Left renal cortex interstitium (tissue), 4 donors: ENCODE results near the gene FCF1. TPM values are rescaled to one million over a fixed set of nuclear protein-coding genes. Genes with fewer than 3 reads are reported as not detected.
"Not testable (repeated sequence)": the region's sequence is repeated elsewhere in the genome, so short reads cannot be mapped to it uniquely, and the experiment has no call there.

ENCODE experiments used
- DNase-seq, 4 donors: peaks; one replicate each; pipeline ENCODE4 v3.0.0-alpha.2; 2013; ENCODE audit warnings: low read depth in 4 of 4, low spot score in 2 of 4, missing footprints in 1 of 4
- polyA plus RNA-seq, 4 donors: library from polyadenylated mRNA; unstranded; fragments of 120-200 nt; gene quantifications; one replicate each; pipeline ENCODE4 v1.2.1, GENCODE V29; 2013; ENCODE audit not compliant: insufficient read length in 4 of 4

FCF1 gene
- polyA plus RNA-seq, 4 donors: 51.2 to 69.7 (median 58.6) TPM

DNA sequence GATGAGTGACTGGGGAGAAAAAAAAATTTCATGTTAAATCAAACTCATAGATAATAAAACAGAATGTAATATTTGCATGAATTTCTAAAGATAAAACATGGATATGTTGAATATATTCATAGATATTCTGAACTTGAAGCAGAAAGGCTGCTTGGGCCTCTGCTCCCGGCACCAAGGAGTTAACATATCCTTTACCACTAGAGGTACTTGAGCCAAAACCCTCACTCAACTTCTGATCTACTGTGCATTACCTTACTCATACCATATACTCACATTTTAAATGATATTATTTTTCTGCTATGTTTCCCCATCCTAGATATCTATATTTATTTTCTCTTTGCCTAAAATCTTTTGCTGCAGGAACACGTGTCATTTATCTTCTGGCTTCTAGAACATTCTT lies 15.0 kb upstream of the FCF1 start:
- no peak for DNase-seq

DNA sequence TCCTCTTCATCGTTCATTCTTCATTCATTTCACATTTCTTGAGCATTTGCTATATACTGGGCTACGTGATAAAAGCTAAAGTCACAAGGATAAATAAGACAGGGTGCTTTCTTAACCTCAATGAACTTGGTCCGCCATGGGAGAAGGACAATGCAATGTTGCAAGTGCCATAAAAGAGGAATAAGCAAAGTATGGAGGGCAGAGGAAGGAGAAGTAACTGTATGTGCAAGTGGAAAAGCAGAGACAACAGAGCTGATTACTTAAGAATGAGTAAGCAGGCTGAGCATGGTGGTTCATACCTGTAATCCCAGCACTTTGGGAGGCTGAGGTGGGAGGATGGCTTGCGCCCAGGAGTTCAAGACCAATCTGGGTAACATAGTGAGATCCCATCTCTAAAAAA lies 14.5 kb upstream of the FCF1 start:
- DNase-seq: no peak

DNA sequence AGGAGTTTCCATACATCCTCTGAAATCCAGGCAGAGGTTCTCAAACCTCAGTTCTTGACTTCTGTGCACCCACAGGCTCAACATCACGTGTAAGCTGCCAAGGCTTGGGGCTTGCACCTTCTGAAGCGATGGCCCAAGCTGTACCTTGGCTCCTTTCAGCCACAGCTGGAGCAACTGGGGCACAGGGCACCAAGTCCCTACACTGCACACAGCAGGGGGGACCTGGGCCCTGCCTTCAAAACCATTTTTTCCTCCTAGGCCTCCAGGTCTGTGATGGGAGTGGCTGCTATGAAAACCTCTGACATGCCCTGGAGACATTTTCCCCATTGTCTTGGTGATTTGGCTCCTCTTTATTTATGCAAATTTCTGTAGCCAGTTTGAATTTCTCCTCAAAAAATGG lies 10.7 kb upstream of the FCF1 start:
- DNase-seq: no peak

DNA sequence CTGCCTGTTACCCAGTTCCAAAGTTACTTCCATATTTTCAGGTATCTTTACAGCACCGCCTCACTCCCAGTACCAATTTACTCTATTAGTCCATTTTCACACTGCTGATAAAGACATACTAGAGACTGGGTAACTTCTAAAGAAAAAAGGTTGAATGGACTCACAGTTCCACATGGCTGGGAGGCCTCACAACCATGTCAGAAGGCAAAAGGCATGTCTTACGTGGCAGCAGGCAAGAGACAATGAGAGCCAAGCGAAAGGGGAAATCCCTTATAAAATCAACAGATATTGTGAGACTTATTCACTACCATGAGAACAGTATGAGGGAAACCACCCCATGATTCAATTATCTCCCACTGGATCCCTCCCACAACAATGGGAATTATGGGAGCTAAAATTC lies 9.9 kb upstream of the FCF1 start:
- no peak for DNase-seq

DNA sequence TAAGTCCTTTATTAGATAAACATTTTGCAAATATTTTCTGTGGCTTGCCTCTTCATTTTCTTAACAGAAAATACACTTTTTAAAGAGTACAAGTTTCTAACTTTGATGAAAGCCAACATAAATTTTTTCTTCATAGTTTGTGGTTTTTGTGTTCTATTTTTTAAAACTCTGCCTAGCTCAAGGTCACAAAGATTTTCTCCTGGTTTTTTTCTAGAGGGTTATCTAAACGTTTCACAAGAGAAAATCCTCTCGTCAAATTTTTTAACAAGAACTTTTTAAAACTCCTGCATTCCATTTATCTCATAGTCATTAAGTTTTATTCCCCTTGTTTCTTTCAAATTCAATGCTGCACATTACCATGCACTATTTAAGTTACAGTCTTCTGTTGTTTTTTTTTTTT lies 8.3 kb upstream of the FCF1 start:
- DNase-seq: no peak

DNA sequence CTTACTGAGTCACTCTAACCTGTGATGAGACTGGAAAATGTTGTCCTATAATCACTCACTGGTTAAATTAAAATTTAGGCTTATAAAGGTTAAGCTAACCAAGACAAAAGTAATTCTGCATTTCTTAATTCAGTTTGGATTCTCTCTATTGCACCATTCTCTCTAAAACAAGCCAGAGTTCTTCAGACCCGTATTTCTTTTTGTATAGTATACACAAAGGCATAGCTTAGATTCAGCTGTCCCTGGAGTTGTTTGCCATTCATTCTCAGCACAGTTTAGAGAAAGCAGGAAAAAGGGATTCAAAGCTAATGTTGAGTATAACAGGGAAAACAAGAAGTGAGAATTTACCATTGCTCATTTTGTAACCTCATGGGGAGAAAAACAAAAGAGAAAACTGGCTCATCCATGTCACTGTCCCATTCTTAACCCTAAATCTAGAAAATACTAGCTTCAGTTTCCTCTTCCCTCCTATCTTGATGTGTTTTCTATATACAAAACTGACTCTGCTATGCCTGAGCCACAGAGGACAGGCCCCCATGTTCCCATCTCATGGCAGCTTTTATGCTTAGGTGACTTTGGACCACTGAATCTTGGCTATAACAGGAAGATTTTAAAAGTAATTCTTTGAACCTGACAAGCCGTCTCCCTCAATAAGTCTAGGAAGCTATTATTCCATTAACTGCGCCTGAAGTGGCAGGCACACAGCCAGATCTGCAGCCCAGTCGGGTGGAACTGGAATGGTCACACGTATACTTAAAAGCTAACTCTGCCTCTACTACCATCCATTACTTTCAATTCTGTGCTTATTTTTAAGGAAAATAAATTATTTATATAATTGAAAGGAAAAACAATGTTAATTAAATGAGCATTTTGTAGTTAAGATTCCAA lies 7.1 kb upstream of the FCF1 start:
- no peak for DNase-seq

DNA sequence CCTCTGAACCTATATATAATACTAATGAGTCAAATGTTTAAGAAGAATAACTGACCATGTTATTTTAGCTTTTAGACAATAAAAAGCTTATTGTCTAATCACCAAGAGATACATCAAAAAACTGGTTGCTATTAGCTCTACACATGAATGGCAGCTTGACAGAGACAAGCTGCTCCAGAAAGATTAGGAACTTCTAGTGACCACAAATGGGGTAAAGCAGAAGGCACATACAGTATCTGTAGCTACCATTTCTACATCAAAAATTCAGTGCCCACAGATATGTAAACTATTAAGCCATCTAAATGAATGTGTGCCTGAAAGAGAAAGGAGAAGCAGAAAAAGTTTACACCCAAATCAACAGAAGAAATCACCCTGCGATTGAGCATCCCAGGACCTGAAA lies 2.5 kb upstream of the FCF1 start:
- DNase-seq: no peak

DNA sequence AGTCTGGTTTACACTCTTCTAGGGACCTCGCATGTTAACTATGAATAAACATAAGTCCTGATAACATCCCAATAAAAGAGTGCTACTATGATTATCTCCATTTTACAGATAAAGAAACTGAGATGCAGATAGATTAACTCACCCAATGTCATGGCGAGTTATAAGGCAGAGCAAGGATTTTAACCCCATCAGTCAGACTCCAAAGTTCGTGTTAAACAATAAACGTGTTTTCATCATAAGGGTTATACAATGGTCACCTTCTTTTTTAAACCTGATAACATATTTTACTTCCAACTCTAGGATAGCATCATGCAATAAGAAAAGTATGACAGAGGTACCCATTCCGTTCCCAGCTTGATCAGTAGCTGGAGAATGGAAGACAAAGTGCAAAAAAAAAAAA lies 1.3 kb upstream of the FCF1 start:
- DNase-seq: no peak

DNA sequence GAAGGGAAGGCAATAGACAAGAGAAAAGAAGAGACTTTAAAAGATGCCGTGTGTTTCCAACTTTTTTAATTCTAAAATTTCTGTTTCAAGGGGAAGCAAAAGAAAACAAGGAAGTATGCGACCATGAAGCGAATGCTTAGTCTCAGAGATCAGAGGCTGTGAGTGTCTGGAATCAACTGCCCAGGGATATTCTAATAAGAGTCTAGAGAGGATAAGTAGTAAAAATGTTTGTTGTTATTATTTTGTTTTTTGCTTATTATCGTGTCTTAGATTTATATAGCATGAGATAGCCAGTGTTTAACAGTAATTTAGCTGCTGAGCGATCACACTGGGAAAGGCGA lies 421 bp downstream of the FCF1 start:
- DNase-seq: no peak

DNA sequence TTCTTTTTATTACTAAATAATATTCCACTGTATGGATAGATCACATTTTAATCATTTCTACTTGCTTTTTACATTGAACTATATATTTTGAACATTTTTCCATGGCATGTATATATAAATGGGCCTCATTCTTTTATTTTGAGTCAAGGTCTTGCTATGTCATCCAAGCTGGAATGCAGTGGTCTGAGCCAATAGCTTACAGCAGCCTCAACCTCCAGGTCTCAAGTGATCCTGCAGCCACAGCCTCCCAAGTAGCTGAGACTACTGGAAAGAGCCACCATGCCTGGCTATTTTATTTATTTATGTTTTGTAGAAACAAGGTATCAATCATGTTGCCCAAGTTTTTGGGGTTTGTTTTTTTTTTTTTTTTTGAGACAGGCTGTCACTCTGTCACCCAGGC lies 7.6 kb downstream of the FCF1 start:
- DNase-seq: no peak

DNA sequence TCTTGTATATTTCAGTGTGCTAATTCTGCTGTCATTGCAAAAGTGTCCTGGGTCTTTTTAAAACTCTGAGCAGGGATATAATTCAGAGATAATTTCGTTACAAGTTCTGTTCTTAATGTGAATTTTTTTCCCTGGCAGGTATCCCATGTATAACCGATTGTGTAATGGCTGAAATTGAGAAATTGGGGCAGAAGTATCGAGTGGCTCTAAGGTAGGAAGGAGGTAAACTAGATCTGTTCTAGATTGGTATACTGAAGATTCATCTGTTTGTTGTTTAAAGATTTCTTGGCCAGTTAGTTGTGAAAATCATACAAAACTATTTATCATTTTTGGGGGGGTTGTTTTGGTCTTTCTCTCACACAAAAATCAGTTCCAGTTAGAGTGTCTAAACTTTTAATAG lies 10.2 kb downstream of the FCF1 start:
- DNase-seq: no peak

DNA sequence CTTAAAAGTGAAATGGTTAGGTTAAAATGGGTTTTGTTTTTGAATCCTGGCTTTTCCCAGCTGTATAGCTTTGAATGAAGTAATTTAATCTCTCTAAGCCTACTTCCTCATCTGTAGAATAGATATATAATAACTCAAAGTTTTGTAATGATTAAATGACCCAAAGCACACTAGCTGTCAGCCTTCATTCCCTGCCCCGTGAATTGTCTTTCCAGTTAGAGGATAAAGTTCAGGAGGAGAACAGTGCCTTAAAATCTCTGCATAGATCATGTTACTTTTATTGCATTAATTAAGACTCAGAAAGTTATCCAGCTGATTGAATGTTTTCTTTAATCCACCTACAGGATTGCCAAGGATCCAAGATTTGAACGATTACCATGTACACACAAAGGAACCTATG lies 19.4 kb downstream of the FCF1 start:
- DNase-seq: no peak

DNA sequence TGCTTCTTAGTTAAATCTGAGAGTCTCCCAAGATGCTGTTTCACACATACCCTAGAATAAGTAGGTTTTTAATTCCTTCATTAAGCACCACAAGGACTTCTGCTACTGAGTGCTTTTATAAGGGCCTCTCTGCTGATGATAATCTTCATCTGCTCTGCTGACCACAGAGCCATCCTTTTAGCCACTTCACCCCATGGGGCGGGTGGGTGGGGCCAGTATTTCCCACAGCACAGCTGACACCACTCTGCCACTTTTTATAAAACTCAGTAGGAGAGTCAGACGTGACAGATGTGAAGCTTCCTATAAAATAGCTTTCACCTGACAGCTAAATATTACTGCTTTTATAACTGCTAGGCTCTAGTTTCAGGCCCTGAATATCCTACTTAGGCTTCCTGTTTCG lies 20.3 kb downstream of the FCF1 start:
- DNase-seq: no peak

DNA sequence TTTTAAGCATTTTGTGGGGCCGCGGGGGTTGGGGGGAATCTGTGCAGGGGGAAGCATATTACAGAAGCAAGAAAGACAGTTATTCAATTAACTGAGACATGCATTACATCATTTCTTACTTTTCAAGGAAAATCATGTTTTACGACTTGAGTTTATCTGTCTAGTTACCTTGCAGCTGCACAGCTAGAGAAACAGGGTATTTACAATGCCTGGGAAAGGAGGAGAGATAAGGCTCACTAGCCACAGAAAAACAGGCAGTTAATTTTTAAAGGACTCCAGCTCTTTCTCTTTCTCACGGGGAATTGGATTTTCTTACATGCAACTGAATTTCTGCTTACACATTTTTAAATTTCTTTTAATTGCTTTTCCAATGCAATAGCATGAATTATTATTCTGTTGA lies 22.2 kb downstream of the FCF1 start:
- no peak for DNase-seq

DNA sequence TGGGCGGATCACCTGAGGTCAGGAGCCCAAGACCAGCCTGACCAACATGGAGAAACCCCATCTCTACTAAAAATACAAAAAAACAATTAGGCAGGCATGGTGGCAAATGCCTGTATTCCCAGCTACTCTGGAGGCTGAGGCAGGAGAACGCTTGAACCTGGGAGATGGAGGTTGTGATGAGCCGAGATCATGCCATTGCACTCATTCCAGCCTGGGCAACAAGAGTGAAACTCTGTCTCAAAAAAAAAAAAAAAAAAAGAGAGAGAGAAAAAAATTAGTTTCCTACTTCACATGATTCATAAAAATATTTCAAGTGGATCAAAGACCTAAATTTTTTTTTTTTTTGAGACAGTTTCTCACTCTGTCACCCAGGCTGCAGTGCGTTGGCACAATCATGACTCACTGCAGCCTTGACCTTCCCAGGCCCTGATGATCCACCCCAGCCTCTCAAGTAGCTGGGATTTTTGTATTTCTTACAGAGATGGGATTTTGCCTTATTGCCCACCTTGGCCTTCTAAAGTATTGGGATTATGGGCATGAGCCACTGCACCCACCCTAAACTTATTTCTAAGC lies 24.9 kb downstream of the FCF1 start:
- DNase-seq: no peak

DNA sequence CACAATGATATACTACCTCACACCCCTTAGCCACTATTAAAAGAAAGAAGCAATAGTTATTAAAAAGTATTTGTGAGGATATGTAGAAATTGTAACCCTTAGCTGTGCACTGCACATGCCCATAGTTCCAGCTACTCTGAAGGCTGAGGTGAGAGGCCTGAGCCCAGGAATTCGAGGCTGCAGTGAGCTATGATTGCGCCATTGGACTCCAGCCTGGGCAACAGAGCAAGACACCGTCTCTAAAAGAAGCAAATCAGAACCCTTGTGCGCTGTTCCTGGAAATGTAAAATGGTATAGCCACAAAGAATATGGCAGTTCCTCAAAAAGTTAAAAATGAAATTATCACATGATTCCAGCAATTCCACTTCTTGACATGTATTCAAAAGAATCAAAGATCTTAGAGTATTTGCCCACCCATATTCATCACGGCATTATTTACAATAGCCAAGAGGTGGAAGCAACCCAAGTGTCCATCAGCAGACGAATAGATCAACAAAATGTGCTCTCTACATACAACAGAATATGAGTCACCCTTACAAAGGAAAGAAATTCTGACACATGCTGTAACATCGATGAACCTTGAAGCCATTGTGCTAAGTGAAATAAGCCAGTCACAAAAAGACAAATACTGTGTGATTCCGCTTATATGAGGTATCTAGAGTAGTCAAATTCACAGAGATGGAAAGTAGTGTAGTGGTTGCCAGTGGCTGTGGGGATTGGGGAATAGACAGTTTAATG lies 26.5 kb downstream of the FCF1 start:
- DNase-seq: no peak

DNA sequence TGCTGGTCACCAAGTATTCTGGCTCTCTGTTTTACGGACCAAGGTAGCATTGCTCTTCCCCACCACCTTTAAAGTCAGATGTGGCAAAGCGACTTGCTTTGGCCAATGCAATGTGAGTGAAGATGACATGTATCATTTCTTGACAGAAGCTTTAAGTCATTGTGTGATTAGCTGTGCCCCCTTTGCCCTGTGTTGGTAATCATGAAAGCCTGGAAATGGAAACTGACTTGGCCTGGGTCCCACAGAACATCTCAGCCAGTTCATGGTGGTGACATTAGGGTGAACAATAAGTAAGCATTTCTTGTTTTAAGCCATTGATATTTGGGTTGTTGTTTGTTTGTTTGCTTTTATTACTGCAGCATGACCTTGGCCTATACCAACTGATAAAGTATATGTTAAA lies 34.3 kb downstream of the FCF1 start:
- DNase-seq: no peak

DNA sequence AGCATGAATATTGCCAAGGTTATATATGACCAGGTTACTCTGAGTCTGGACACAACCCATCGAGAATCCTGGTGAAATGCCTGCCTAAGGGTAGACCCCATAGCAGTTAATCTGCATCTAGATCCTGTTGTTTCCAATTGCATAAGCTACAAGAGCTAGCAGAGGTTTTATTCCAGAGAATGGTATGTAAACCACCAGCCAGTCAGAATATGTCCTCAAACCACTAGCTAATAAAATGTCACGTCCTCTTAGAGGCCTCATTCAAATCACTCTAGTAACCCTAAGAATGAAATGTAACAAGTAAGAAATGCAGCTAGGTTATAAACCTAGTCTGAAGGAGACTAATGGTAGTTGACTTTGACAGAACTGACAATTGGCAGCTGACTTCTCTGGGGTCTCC lies 41.2 kb downstream of the FCF1 start:
- no peak for DNase-seq

DNA sequence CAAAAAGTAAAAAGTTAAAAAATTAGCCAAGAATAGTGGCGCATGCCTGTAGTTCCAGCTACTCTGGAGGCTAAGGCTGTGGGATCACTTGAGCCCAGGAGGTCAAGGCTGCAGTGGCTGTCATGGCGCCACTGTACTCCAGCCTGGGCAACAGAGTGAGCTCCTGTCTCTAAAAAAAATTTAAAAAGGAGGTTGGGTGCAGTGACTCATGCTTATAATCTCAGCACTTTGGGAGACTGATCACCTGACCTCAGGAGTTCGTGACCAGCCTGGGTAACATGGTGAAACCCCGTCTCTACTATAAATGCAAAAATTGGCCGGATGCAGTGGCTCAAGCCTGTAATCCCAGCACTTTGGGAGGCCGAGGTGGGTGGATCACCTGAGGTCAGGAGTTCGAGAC lies 42.0 kb downstream of the FCF1 start:
- DNase-seq: no peak

DNA sequence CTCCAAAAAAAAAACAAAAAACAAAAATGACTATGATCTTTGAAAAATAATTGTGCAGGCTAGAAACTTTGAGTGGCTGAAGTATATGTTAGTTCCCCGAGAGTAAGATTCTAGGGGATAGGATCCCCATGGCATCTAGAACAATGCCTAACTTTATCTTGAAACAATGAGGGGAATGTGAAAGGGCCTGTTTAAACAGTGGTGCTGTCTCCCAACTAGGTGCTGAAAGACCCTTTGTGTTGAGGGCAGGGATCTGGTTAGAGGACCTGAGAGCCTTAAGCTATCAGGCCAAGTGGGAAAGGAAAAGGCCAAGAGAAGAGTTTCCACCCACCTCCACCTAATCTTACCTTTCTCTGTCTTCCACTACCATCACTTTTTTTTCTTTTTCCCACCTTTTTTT lies 43.4 kb downstream of the FCF1 start:
- DNase-seq: no peak

DNA sequence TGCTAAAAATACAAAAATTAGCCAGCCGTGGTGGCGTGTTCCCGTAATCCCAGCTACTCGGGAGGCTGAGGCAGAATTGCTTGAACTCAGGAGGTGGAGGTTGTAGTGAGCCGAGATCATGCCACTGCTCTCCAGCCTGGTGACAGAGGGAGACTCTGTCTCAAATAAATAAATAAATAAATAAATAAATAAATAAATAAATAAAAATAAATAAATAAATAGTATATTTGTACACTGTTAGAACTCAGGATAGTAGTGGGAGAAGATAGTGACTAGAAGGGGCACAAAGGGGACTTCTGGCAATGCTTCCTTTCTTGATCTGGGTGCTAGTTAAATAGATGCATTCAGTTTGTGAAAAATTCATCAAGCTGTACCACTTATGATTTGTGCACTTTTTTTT lies 45.6 kb downstream of the FCF1 start:
- not testable (repeated sequence) for DNase-seq
